Lower lobe of right lung (tissue), 2 donors: ENCODE data around the gene SPAG16. TPM values are rescaled to one million over a fixed set of nuclear protein-coding genes. Genes with fewer than 3 reads are reported as not detected.

Experiments
- ATAC-seq, 2 donors: fragments of 200-7000 bp; cut with Tn5 transposase; one replicate each; pipeline ENCODE4 v1.9.1; 2020 to 2022; ENCODE audit warnings: mild to moderate bottlenecking in 2 of 2, moderate library complexity in 2 of 2
- DNase-seq: peaks from one replicate; pipeline ENCODE4 v3.0.0-alpha.2; 2020
- H3K27ac ChIP-seq: fragments of 200-600 bp; one replicate; pipeline ENCODE4 v1.8.0; 2022
- H3K27me3 ChIP-seq: fragments of 200-600 bp; one replicate; pipeline ENCODE4 v1.8.0; 2022; ENCODE audit warnings: low read depth
- H3K36me3 ChIP-seq: fragments of 200-600 bp; one replicate; pipeline ENCODE4 v1.8.0; 2022; ENCODE audit warnings: mild to moderate bottlenecking
- H3K4me1 ChIP-seq: fragments of 200-600 bp; one replicate; pipeline ENCODE4 v1.8.0; 2022
- H3K4me3 ChIP-seq: fragments of 200-600 bp; one replicate; pipeline ENCODE4 v1.8.0; 2022; ENCODE audit warnings: mild to moderate bottlenecking
- H3K9me3 ChIP-seq: fragments of 200-600 bp; one replicate; pipeline ENCODE4 v1.8.0; 2022
- intact Hi-C: fragments of 100-400 bp; cut with DNase I; formaldehyde crosslinking; loops from one replicate; pipeline ENCODE4 v1.11.0; 2022
- total RNA-seq: library from RNA; stranded (reverse); fragmentation: NEBNext Ultra II Directional; extraction: Animal tissue kit (Norgen Biotek cat#: 25700); gene quantifications from one replicate; pipeline ENCODE4 v1.2.1, GENCODE V29; 2021
- TF ChIP-seq, protein P1 (sequence below): fragments of 200-600 bp; IDR thresholded peaks from one replicate; pipeline ENCODE4 v1.8.0; 2022; ENCODE audit warnings: antibody characterized with exemption, mild to moderate bottlenecking
- donor health status: DM: no; HTN: yes; CAD: no; lungs with severe emphysema.

Gene SPAG16
- total RNA-seq, 1 donor from 2014 or later, result 16.7 TPM

DNA sequence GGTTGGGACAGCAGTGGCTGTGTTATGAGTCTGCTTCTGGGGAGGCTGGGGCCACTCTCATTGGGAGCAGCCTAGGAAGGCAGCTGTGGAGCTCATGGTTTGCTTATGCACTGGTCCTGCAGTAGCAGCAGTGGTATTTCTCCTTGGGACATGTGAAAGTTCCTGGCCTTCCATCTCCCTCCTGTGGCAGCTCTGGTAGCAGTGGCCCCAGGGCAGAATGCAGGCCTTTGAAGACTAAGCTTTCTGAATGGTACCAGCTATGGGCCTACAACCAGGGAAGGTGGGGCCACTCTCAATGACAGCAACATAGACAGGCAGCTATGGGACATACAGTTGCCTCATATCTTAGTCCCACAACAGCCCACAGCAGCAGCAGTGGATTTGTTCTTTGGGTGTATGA, 1009.3 kb downstream of the SPAG16 start:
- TF ChIP-seq, protein P1, sequence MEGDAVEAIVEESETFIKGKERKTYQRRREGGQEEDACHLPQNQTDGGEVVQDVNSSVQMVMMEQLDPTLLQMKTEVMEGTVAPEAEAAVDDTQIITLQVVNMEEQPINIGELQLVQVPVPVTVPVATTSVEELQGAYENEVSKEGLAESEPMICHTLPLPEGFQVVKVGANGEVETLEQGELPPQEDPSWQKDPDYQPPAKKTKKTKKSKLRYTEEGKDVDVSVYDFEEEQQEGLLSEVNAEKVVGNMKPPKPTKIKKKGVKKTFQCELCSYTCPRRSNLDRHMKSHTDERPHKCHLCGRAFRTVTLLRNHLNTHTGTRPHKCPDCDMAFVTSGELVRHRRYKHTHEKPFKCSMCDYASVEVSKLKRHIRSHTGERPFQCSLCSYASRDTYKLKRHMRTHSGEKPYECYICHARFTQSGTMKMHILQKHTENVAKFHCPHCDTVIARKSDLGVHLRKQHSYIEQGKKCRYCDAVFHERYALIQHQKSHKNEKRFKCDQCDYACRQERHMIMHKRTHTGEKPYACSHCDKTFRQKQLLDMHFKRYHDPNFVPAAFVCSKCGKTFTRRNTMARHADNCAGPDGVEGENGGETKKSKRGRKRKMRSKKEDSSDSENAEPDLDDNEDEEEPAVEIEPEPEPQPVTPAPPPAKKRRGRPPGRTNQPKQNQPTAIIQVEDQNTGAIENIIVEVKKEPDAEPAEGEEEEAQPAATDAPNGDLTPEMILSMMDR, result no peak
- peaks cover 6% of the 10 kb centered on the region for H3K9me3 ChIP-seq
- no peak overlapping the region for H3K27ac ChIP-seq
- H3K36me3 ChIP-seq, result no peaks in the 10 kb centered on the region
- no peaks in the 10 kb centered on the region for H3K4me1 ChIP-seq
- intact Hi-C loops, result no loop called here
- DNase-seq (no peak), ATAC-seq (peak in 1 of 2 donors; percentile 11)
- H3K4me3 ChIP-seq, result no peak overlapping the region
- H3K27me3 ChIP-seq, result no peaks in the 10 kb centered on the region

DNA sequence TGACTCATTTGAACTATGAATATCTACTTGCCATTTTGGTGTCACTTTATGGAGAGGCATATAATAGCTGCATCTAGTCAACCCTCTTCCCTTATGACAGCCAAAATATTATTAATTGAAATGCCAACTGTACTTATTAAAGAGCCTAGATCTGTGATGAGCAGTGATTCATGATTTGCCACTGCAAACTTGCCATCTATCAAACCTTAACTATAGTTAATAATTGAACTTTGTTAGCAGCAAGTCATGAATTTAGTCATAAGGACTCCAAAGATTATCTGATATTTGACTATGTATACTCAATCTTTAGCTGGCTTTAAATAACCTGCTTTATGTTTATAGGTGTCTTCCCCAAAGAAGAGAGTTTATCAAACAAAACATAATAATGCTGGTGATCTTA, 1010.2 kb downstream of the SPAG16 start:
- Histone ChIP-seq H3K9me3 (peaks cover 6% of the 10 kb centered on the region), H3K27me3 (no peaks in the 10 kb centered on the region), H3K36me3 (no peaks in the 10 kb centered on the region), H3K27ac (no peak overlapping the region), H3K4me1 (no peaks in the 10 kb centered on the region), H3K4me3 (no peak overlapping the region)
- DNase-seq (no peak), ATAC-seq (no peak)
- intact Hi-C loops, result no loop called here
- TF ChIP-seq, protein P1, result no peak

DNA sequence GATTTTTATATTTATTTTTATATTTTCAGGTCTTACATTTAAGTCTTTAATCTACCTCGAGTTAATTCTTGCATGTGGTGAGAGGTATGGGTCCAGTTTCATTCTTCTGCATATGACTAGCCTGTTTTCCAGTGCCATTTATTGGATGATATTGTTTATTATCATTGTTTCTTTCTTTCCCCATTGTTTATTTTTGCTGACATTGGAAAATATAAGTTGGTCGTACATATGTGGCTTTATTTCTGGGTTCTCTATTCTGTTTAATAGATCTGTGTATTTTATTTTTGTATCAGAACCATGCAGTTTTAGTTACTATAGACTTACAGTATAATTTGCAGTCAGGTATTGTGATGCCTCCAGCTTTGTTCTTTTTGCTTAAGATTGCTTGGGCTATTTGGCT, 1013.2 kb downstream of the SPAG16 start:
- intact Hi-C loops, result no loop called here
- H3K27ac ChIP-seq, result no peak overlapping the region
- ATAC-seq, result no peak
- peaks cover 6% of the 10 kb centered on the region for H3K9me3 ChIP-seq
- no peak for DNase-seq
- no peaks in the 10 kb centered on the region for H3K36me3 ChIP-seq
- no peak overlapping the region for H3K4me3 ChIP-seq
- H3K4me1 ChIP-seq, result no peaks in the 10 kb centered on the region
- TF ChIP-seq, protein P1, result no peak
- no peaks in the 10 kb centered on the region for H3K27me3 ChIP-seq

DNA sequence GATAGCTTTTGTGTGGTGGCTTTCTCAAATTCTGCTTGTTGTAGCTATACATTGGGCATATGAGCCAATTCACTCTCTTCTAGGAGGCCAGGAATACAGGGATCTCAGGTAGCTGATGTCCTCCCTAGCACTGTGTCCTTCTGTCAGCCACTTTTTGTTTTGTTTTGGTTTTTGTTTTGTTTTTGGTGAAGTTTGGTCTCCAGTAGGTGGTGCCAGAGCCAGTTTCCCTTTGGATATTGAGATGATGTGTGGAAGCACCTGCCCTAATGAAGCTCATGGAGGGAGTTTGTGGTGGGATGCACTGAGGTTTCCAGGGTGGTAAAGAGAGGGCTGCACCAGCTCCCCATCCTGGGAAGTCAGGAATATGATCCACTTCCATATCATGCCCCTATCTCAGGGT, 1026.1 kb downstream of the SPAG16 start:
- no peaks in the 10 kb centered on the region for H3K36me3 ChIP-seq
- no peaks in the 10 kb centered on the region for H3K9me3 ChIP-seq
- no peaks in the 10 kb centered on the region for H3K4me1 ChIP-seq
- TF ChIP-seq, protein P1, result no peak
- intact Hi-C loops, result no loop called here
- H3K27me3 ChIP-seq, result no peaks in the 10 kb centered on the region
- DNase-seq (no peak), ATAC-seq (peak in 1 of 2 donors; percentile 19)
- no peak overlapping the region for H3K4me3 ChIP-seq
- no peak overlapping the region for H3K27ac ChIP-seq

DNA sequence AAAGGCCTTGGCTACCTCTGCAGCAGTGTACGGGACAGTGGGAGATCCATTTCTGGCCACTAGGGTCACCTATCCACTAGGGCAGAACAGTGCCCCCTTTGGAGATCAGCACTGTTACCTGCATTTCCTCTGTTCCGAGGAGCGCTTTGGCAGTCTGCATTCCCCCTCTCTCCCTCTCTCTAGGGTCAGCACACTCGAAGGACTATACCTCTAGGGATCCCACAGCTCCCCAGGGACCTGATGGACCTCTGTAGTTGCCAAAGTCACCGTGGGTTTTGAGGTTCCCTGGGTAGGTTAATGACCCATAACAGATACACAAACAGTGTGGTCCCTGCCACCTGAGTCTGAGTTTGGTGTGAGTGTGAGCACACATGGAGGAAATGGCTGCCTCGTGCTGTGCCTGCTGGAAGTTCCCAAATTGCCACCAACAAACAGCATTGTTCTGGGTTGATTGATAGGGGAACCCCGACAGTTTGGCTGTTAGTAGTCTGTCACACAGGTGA, 1026.8 kb downstream of the SPAG16 start:
- Histone ChIP-seq H3K4me1 (no peaks in the 10 kb centered on the region), H3K4me3 (no peak overlapping the region), H3K27me3 (no peaks in the 10 kb centered on the region), H3K36me3 (no peaks in the 10 kb centered on the region), H3K27ac (no peak overlapping the region), H3K9me3 (no peaks in the 10 kb centered on the region)
- DNase-seq (no peak), ATAC-seq (no peak)
- TF ChIP-seq, protein P1, result no peak
- intact Hi-C loops, result no loop called here
